ENCODE results near the gene SCNM1. TPM values are rescaled to one million over a fixed set of nuclear protein-coding genes. Genes with fewer than 3 reads are reported as not detected.

SCNM1 gene
- total and polyA plus RNA-seq, 9 of the 15 experiments (the other 6 are each of a cell fraction or from before 2014, with no cell fraction given), result 17.2 to 204 (median 63.0) TPM

GRCh38 chr1:151124763-151125403, 41.1 kb upstream of the SCNM1 start:
- no peak for ATAC-seq
- 63% methylated on average over 5 of the region's 5 CpGs for WGBS (ENCODE audit: insufficient coverage, low coverage, missing lambda C conversion rate)
- intact Hi-C loops (cut with micrococcal nuclease) (no loop called here), in situ Hi-C loops (cut with MboI) (no loop called here)
- H3K9me3 ChIP-seq (replicated peaks; ENCODE audit: control insufficient read depth, insufficient read depth, low read depth, low read length), result no peaks in the 10 kb centered on the region
- H4K20me1 ChIP-seq (replicated peaks; ENCODE audit: control insufficient read depth, insufficient read depth, low read length), result no peaks in the 10 kb centered on the region
- H3K79me2 ChIP-seq (ENCODE audit: control insufficient read depth, insufficient read depth, low read length), result no peaks in the 10 kb centered on the region
- ChIA-PET POLR2A (interaction anchor here (0.6 to 1.4 kb wide), 4 partner anchors 10 to 290 kb away, joined by 3 to 4 read pairs (median 3); no protein-coding TSS in a partner anchor), CTCF (ENCODE audit: low intra/inter-chr PET ratio) (no interaction called here)
- H3K27ac ChIP-seq (ENCODE audit: extremely low read depth, low read depth, low read length), result no peak overlapping the region
- H3K4me3 ChIP-seq, result no peak overlapping the region
- H3K36me3 ChIP-seq (ENCODE audit: control insufficient read depth, insufficient read depth, low read length), result no peaks in the 10 kb centered on the region
- no TSS peak for BruUV-seq (replicated peaks)
- no peak overlapping the region for H2AFZ ChIP-seq (ENCODE audit: low read depth, low read length)
- no peaks in the 10 kb centered on the region for H3K9me1 ChIP-seq (ENCODE audit: control insufficient read depth, insufficient read depth, low read length)
- no peaks in the 10 kb centered on the region for H3K27me3 ChIP-seq (ENCODE audit: control insufficient read depth in 2 of 2, insufficient read depth in 2 of 2, low read length in 2 of 2)
- FAIRE-seq, result no peak
- H3K9ac ChIP-seq (ENCODE audit: insufficient read depth in 1 of 2, low read depth in 2 of 2, low read length in 2 of 2), result no peak overlapping the region
- H3K4me1 ChIP-seq (replicated peaks in 1 of 2; ENCODE audit: control insufficient read depth in 2 of 2, insufficient read depth in 2 of 2, low read length in 2 of 2), result no peaks in the 10 kb centered on the region; a peak in 2 of 5 replicates
- H3K4me2 ChIP-seq (ENCODE audit: insufficient read depth, low read length), result no peak overlapping the region
- DNase-seq (ENCODE audit: extremely low read depth in 1 of 4, low spot score in 3 of 4), result peak in 1 of 4 experiments; percentile 7
- TF ChIP-seq HNRNPLL (IDR thresholded peaks at IDR 0.05; ENCODE audit: low read depth, low read length, poor library complexity, severe bottlenecking) (no peak), CBX1 (IDR thresholded peaks at IDR 0.05; ENCODE audit: low read depth) (no peak), MCM2 (IDR thresholded peaks at IDR 0.05; ENCODE audit: low read depth) (no peak), FOXO4 (CRISPR knock-in tag; IDR thresholded peaks at IDR 0.05) (no peak), TFAM (CRISPR knock-in tag; conservative IDR thresholded peaks at IDR 0.05) (no peak), NELFE (IDR thresholded peaks at IDR 0.05; ENCODE audit: insufficient read depth, insufficient read length) (no peak), FOXJ3 (CRISPR knock-in tag; IDR thresholded peaks at IDR 0.05) (no peak), MEF2A (IDR thresholded peaks at IDR 0.05; ENCODE audit: control insufficient read depth, low read depth, low read length) (no peak), NCOA2 (IDR thresholded peaks at IDR 0.05; ENCODE audit: partially characterized antibody in 2 of 2) (no peak), ZNF449 (CRISPR knock-in tag; IDR thresholded peaks at IDR 0.05) (no peak), MAFF (IDR thresholded peaks at IDR 0.05; ENCODE audit: low read length) (no peak), ZNF280B (CRISPR knock-in tag; IDR thresholded peaks at IDR 0.05) (no peak), ZBTB12 (CRISPR knock-in tag; IDR thresholded peaks at IDR 0.05) (no peak), TCF7 (IDR thresholded peaks at IDR 0.05; ENCODE audit: borderline replicate concordance) (no peak), ATF1 (CRISPR knock-in tag; IDR thresholded peaks at IDR 0.05) (no peak), ATF1 (tag; IDR thresholded peaks at IDR 0.05) (no peak)
- TF ChIP-seq, protein P1, sequence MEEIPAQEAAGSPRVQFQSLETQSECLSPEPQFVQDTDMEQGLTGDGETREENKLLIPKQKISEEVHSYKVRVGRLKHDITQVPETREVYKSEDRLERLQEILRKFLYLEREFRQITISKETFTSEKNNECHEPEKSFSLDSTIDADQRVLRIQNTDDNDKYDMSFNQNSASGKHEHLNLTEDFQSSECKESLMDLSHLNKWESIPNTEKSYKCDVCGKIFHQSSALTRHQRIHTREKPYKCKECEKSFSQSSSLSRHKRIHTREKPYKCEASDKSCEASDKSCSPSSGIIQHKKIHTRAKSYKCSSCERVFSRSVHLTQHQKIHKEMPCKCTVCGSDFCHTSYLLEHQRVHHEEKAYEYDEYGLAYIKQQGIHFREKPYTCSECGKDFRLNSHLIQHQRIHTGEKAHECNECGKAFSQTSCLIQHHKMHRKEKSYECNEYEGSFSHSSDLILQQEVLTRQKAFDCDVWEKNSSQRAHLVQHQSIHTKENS (CRISPR knock-in tag; IDR thresholded peaks at IDR 0.05), result no peak
